GM13977 (cell line): ENCODE measurements around the gene LBX2.

Experiments used
- DNase-seq: peaks from one replicate; pipeline ENCODE4 v3.0.0; 2012; ENCODE audit warnings: low spot score
- CTCF ChIP-seq: IDR thresholded peaks from 2 replicates; pipeline ENCODE4 v1.5.1; 2012; ENCODE audit warnings: mild to moderate bottlenecking, control low read depth; ENCODE audit not compliant: insufficient read depth; ENCODE audit errors: extremely low read depth, missing control alignments
- in situ Hi-C: fragments of 300-500 bp; cut with MboI; formaldehyde crosslinking; loops from one replicate; pipeline ENCODE4 v1.12.0; 2022; ENCODE audit warnings: low sequenced_read_pairs, low pct_unique_long_range_greater_than_20kb, mixed read lengths, inconsistent platforms; ENCODE audit not compliant: unreplicated experiment

Gene LBX2

GRCh38 chr2:74454654-74455511 lies 44.5 kb downstream of the LBX2 start, which contains the start of gene INO80B:
TSS of gene INO80B (plus strand) at chr2:74455087. CDS start at chr2:74455117, 30 bp downstream.
- DNase-seq, result peak; percentile 87
- TF ChIP-seq CTCF, result peak; percentile 20
- in situ Hi-C loops, result no loop called here

GRCh38 chr2:74450570-74451190 lies 48.7 kb downstream of the LBX2 start:
- DNase-seq, result no peak
- no peak for TF ChIP-seq CTCF
- in situ Hi-C loops, result no loop called here

- TF ChIP-seq CTCF, result no peak
- in situ Hi-C loops, result no loop called here
- no peak for DNase-seq
Measured at GRCh38 chr2:74448771-74449170, 50.6 kb downstream of the LBX2 start.
